Spleen (tissue), 11 donors: ENCODE measurements around the gene CFAP20DC. TPM values are rescaled to one million over a fixed set of nuclear protein-coding genes. Genes with fewer than 3 reads are reported as not detected.
"Not testable (repeated sequence)": the region's sequence is repeated elsewhere in the genome, so short reads cannot be mapped to it uniquely, and the experiment has no call there.

Experiments
- DNase-seq: peaks from one replicate; pipeline ENCODE4 v3.0.0-alpha.2; 2020
- H3K27ac ChIP-seq, 8 donors: fragments of 200-600 bp; sonication (generic) in 7 of 8; 1 replicate in 4 of 8; 2 replicates in 4 of 8; pipeline versions ENCODE4 v1.5.0 to v1.8.0; 2016 to 2021; ENCODE audit warnings: inconsistent platforms in 4 of 8, mild to moderate bottlenecking in 4 of 8, moderate library complexity in 1 of 8
- H3K27me3 ChIP-seq, 7 donors: fragments of 200-600 bp; sonication (generic) in 6 of 7; replicated peaks in 1 of 7; 1 replicate in 4 of 7; 2 replicates in 3 of 7; pipeline versions ENCODE4 v1.5.0 to v1.8.0; 2016 to 2021; ENCODE audit warnings: inconsistent platforms in 3 of 7, mild to moderate bottlenecking in 1 of 7
- H3K36me3 ChIP-seq, 6 donors: fragments of 200-600 bp; sonication (generic) in 5 of 6; 1 replicate in 4 of 6; 2 replicates in 2 of 6; pipeline versions ENCODE4 v1.5.0 to v1.8.0; 2016 to 2021; ENCODE audit warnings: inconsistent platforms in 2 of 6
- H3K4me1 ChIP-seq, 6 donors: fragments of 200-600 bp; sonication (generic) in 5 of 6; 1 replicate in 3 of 6; 2 replicates in 3 of 6; pipeline versions ENCODE4 v1.5.0 to v1.8.0; 2016 to 2021; ENCODE audit warnings: inconsistent platforms in 3 of 6
- H3K4me3 ChIP-seq, 8 donors: fragments of 200-600 bp; sonication (generic) in 7 of 8; 1 replicate in 4 of 8; 2 replicates in 4 of 8; pipeline versions ENCODE4 v1.5.0 to v1.8.0; 2016 to 2021; ENCODE audit warnings: inconsistent platforms in 4 of 8, mild to moderate bottlenecking in 4 of 8, moderate library complexity in 2 of 8
- H3K9me3 ChIP-seq, 8 donors: fragments of 200-600 bp; sonication (generic) in 7 of 8; 1 replicate in 4 of 8; 2 replicates in 4 of 8; pipeline versions ENCODE4 v1.5.0 to v1.8.0; 2016 to 2021; ENCODE audit warnings: inconsistent platforms in 4 of 8
- CTCF ChIP-seq, 11 experiments: fragments of 200-600 bp in 7 of 11; fragments of 450-650 bp in 4 of 11; sonication (generic) in 4 of 11; IDR thresholded peaks in 8 of 11; conservative IDR thresholded peaks in 3 of 11; 1 replicate in 7 of 11; 2 replicates in 4 of 11; pipeline versions ENCODE4 v1.4.0 to v1.8.0; 2016 to 2021; ENCODE audit warnings: antibody characterized with exemption in 11 of 11, inconsistent platforms in 4 of 11, mild to moderate bottlenecking in 1 of 11
- POLR2A ChIP-seq, 3 donors: fragments of 450-650 bp; IDR thresholded peaks; one replicate each; pipeline ENCODE4 v1.5.1; 2017; ENCODE audit warnings: antibody characterized with exemption in 3 of 3, mild to moderate bottlenecking in 1 of 3
- POLR2AphosphoS5 ChIP-seq, 3 donors: sonication (generic); formaldehyde crosslinking; IDR thresholded peaks; one replicate each; pipeline ENCODE4 v1.5.1; 2017; ENCODE audit warnings: antibody characterized with exemption in 3 of 3
- WGBS, 5 donors: extraction: QIAGEN DNeasy Blood & Tissue Kit in 3 of 5; methylation state at CpG; one replicate each; pipeline versions ENCODE4 v1.1.5 to v1.1.7; 2013 to 2018; 5-methylcytosine and 5-hydroxymethylcytosine counted together
- intact Hi-C: fragments of 100-400 bp; cut with DNase I; formaldehyde crosslinking; loops from one replicate; pipeline ENCODE4 v1.15.0; 2023; ENCODE audit warnings: low total_unique reads
- polyA plus RNA-seq, 3 donors: library from polyadenylated mRNA; stranded (reverse); fragments of 200-250 nt; gene quantifications; one replicate each; pipeline ENCODE4 v1.2.1, GENCODE V29; 2013
- total RNA-seq, 7 donors: library from RNA; depleted of rRNA in 3 of 7; stranded (reverse); fragments of >200 nt in 3 of 7; fragmentation: NEBNext Ultra II Directional in 4 of 7; extraction: Animal tissue kit (Norgen Biotek cat#: 25700) in 4 of 7; gene quantifications; one replicate each; pipeline versions ENCODE4 v1.1.0 to v1.2.1, GENCODE V29; 2016 to 2021
- donor health status: healthy with polysubstance abuse.
- donor health status: DM: no; HTN: no; CAD: no; lungs with moderate emphysema.
- donor health status: DM: no; HTN: no; CAD: no.
- donor health status: Bipolar disorder and iron deficiency.
- donor health status: healthy.
- donor health status: DM: no; HTN: no; CAD: no.
- donor health status: DM: yes; HTN: yes; CAD: no.

Gene CFAP20DC
- total and polyA plus RNA-seq, 10 donors = 0.20 to 1.2 (median 0.58) TPM

DNA sequence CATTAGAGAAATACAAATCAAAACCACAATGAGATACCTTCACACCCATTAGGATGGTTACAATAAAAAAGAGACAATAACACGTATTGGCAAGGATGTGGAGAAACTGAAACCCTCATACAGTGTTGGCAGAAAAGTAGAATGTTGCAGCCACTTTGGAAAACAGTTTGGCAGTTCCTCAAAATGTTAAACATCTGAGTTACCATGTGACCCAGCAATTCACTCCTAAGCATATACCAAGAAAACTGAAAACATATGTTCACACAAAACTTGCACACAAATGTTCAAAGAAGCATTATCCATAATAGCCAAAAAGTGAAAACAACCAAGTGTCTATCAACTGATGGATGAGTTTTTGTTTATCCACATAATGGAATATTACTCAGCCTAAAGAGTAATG is 216.3 kb downstream of the CFAP20DC start:
- Histone ChIP-seq H3K4me1 (no peaks in the 10 kb centered on the region), H3K4me3 (no peak overlapping the region), H3K27ac (no peak overlapping the region), H3K27me3 (no peaks in the 10 kb centered on the region), H3K36me3 (no peaks in the 10 kb centered on the region), H3K9me3 (no peaks in the 10 kb centered on the region)
- intact Hi-C loops = no loop called here
- TF ChIP-seq POLR2AphosphoS5 (IDR thresholded peaks at IDR 0.05) (no peak), CTCF (IDR thresholded peaks at IDR 0.05 in 8 of 11, conservative IDR thresholded peaks at IDR 0.05 in 3 of 11) (no peak)
- 16 to 37% (median 23%) methylated on average over 1 of the region's 1 CpG for WGBS, 5 donors
- DNase-seq = no peak

GRCh38 chr3:58829321-58830000 is 220.4 kb downstream of the CFAP20DC start:
- no peak for TF ChIP-seq POLR2A (IDR thresholded peaks at IDR 0.05)
- TF ChIP-seq POLR2AphosphoS5 (IDR thresholded peaks at IDR 0.05) = no peak
- TF ChIP-seq CTCF (IDR thresholded peaks at IDR 0.05 in 8 of 11, conservative IDR thresholded peaks at IDR 0.05 in 3 of 11) = no peak
- DNase-seq = no peak
- intact Hi-C loops = no loop called here
- WGBS, 5 donors = 79 to 89% (median 81%) methylated on average over 4 of the region's 4 CpGs
- Histone ChIP-seq H3K4me1 (no peaks in the 10 kb centered on the region), H3K27ac (no peak overlapping the region), H3K27me3 (no peaks in the 10 kb centered on the region), H3K36me3 (no peaks in the 10 kb centered on the region), H3K4me3 (no peak overlapping the region), H3K9me3 (no peaks in the 10 kb centered on the region)

- H3K27ac ChIP-seq = no peak overlapping the region
- no peaks in the 10 kb centered on the region for H3K27me3 ChIP-seq
- no peak overlapping the region for H3K4me3 ChIP-seq
- H3K4me1 ChIP-seq = no peaks in the 10 kb centered on the region
- no peaks in the 10 kb centered on the region for H3K36me3 ChIP-seq
- TF ChIP-seq POLR2AphosphoS5 (IDR thresholded peaks at IDR 0.05) = no peak
- no peak for TF ChIP-seq CTCF (IDR thresholded peaks at IDR 0.05 in 8 of 11, conservative IDR thresholded peaks at IDR 0.05 in 3 of 11)
- no peak for TF ChIP-seq POLR2A (IDR thresholded peaks at IDR 0.05)
- intact Hi-C loops = no loop called here
- 78 to 97% (median 94%) methylated on average over 1 of the region's 1 CpG for WGBS, 5 donors
- DNase-seq = no peak
- H3K9me3 ChIP-seq = no peaks in the 10 kb centered on the region
Measured at GRCh38 chr3:58824777-58825176, 225.0 kb downstream of the CFAP20DC start.

- no peaks in the 10 kb centered on the region for H3K36me3 ChIP-seq
Measured at GRCh38 chr3:58824285-58824684, 225.5 kb downstream of the CFAP20DC start.

DNA sequence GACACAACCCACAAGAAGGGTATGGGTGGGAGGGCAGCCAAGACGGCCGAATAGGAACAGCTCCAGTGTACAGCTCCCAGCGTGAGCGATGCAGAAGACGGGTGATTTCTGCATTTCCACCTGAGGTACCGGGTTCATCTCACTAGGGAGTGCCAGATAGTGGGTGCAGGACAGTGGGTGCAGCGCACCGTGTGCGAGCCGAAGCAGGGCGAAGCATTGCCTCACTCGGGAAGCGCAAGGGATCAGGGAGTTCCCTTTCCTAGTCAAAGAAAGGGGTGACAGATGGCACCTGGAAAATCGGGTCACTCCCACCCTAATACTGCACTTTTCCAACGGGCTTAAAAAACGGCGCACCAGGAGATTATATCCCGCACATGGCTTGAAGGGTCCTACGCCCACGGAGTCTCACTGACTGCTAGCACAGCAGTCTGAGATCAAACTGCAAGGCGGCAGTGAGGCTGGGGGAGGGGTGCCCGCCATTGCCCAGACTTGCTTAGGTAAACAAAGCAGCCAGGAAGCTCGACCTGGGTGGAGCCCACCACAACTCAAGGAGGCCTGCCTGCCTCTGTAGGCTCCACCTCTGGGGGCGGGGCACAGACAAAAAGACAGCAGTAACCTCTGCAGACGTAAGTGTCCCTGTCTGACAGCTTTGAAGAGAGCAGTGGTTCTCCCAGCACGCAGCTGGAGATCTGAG is 243.1 kb downstream of the CFAP20DC start:
- H3K4me3 ChIP-seq = not testable (repeated sequence)

More at GRCh38 chr3:58824285-58824684, 225.5 kb downstream of the CFAP20DC start:
- H3K27ac ChIP-seq = no peak overlapping the region
- WGBS, 5 donors = 23 to 28% (median 26%) methylated on average over 7 of the region's 7 CpGs
- no peak for DNase-seq
- H3K4me1 ChIP-seq = no peaks in the 10 kb centered on the region
- H3K9me3 ChIP-seq = no peaks in the 10 kb centered on the region
- TF ChIP-seq POLR2A (IDR thresholded peaks at IDR 0.05) (no peak), CTCF (IDR thresholded peaks at IDR 0.05 in 8 of 11, conservative IDR thresholded peaks at IDR 0.05 in 3 of 11) (peak in 6 of 11 experiments; percentile 14 to 32 (median 26))
- H3K4me3 ChIP-seq = no peak overlapping the region
- H3K27me3 ChIP-seq = no peaks in the 10 kb centered on the region
- intact Hi-C loops = no loop called here

More for the DNA sequence above, 243.1 kb downstream of the CFAP20DC start:
- H3K4me1 ChIP-seq, H3K36me3 ChIP-seq, H3K27me3 ChIP-seq, intact Hi-C loops, H3K27ac ChIP-seq, DNase-seq: not testable (repeated sequence)
- WGBS, 5 donors = 86 to 95% (median 92%) methylated on average over 25 to 26 of the region's 26 CpGs
- peaks cover 0 to 12% (median 0%) of the 10 kb centered on the region in 8 donors for H3K9me3 ChIP-seq
